HG02852 (cell line): ENCODE data around the gene LMO4.
A peak's percentile ranks its signal among the peaks of the same experiment; 100 is the strongest.

Experiments used
- ATAC-seq: cut with Tn5 transposase; IDR thresholded peaks from one replicate; pipeline ENCODE4 v1.9.1; 2021; ENCODE audit warnings: mild to moderate bottlenecking, moderate library complexity; ENCODE audit not compliant: unreplicated experiment

The LMO4 gene

GRCh38 chr1:87327376-87328271 lies 1.1 kb upstream of the LMO4 start:
- no peak for ATAC-seq

- no peak for ATAC-seq
These were observed 408 bp downstream of the LMO4 start for GRCh38 chr1:87329051-87329525.

- ATAC-seq, result no peak
These were observed 911 bp downstream of the LMO4 start for GRCh38 chr1:87329526-87330056.

- ATAC-seq, result no peak
These were observed 1.6 kb downstream of the LMO4 start for GRCh38 chr1:87330057-87330884.

- ATAC-seq, result no peak
These were observed 2.2 kb downstream of the LMO4 start for GRCh38 chr1:87330885-87331364.

- ATAC-seq, result no peak
These were observed 2.9 kb downstream of the LMO4 start for GRCh38 chr1:87331365-87332241.

- no peak for ATAC-seq
These were observed 5.1 kb downstream of the LMO4 start for GRCh38 chr1:87333692-87334347.

- peak; percentile 0 for ATAC-seq
These were observed 5.9 kb downstream of the LMO4 start for GRCh38 chr1:87334351-87335174.

- ATAC-seq, result peak; percentile 53
These were observed 6.7 kb downstream of the LMO4 start for GRCh38 chr1:87335175-87335884.

- no peak for ATAC-seq
These were observed 8.0 kb downstream of the LMO4 start for GRCh38 chr1:87336623-87337067.

- no peak for ATAC-seq
These were observed 8.9 kb downstream of the LMO4 start for GRCh38 chr1:87337606-87338005.

GRCh38 chr1:87338566-87338965 lies 9.9 kb downstream of the LMO4 start:
- no peak for ATAC-seq

GRCh38 chr1:87344231-87344630 lies 15.6 kb downstream of the LMO4 start:
- ATAC-seq, result no peak

- ATAC-seq, result no peak
These were observed 17.6 kb downstream of the LMO4 start for GRCh38 chr1:87346130-87346814.

- no peak for ATAC-seq
These were observed 19.8 kb downstream of the LMO4 start for GRCh38 chr1:87348341-87349019.

GRCh38 chr1:87349036-87349435 lies 20.4 kb downstream of the LMO4 start:
- ATAC-seq, result no peak

GRCh38 chr1:87355894-87356293 lies 27.2 kb downstream of the LMO4 start:
- ATAC-seq, result no peak
